H1 (cell line): Measurements from ENCODE around the gene HYLS1. TPM values are rescaled to one million over a fixed set of nuclear protein-coding genes. Genes with fewer than 3 reads are reported as not detected.

ENCODE experiments used
- ATF2 ChIP-seq: IDR thresholded peaks from 2 replicates; pipeline ENCODE4 v1.6.1; 2012; ENCODE audit warnings: low read length, inconsistent platforms
- CBX8 ChIP-seq: fragments of 300-800, 300-1000 bp; sonication (generic); IDR thresholded peaks from 2 replicates; pipeline ENCODE4 v1.7.1; 2016; ENCODE audit warnings: low read depth, low read length, borderline replicate concordance
- KDM5A ChIP-seq: fragments of 200-600 bp; IDR thresholded peaks from 2 replicates; pipeline ENCODE4 v1.7.1; 2012; ENCODE audit warnings: mild to moderate bottlenecking, low read length, inconsistent platforms, mixed read lengths
- NRF1 ChIP-seq: IDR thresholded peaks from 2 replicates; pipeline ENCODE4 v1.6.1; 2011; ENCODE audit warnings: mild to moderate bottlenecking, low read depth, low read length, improper control_type of control experiment
- PHF8 ChIP-seq: fragments of 200-600 bp; sonication (generic); conservative IDR thresholded peaks from 2 replicates; pipeline ENCODE4 v1.7.1; 2012; ENCODE audit warnings: low read depth, mild to moderate bottlenecking, inconsistent platforms, low read length, moderate library complexity
- POLR2A ChIP-seq, 2 experiments: IDR thresholded peaks; 1 replicate in 1 of 2; 2 replicates in 1 of 2; pipeline ENCODE4 v1.6.1; 2011; ENCODE audit warnings: low read depth in 2 of 2, low read length in 2 of 2, mild to moderate bottlenecking in 2 of 2; ENCODE audit errors: control extremely low read depth in 1 of 2
- SIN3A ChIP-seq, 2 experiments: IDR thresholded peaks in 1 of 2; conservative IDR thresholded peaks in 1 of 2; 2 replicates each; pipeline ENCODE4 v1.6.1; 2011 to 2012; ENCODE audit warnings: low read length in 2 of 2, improper control_type of control experiment in 1 of 2, low read depth in 1 of 2, mild to moderate bottlenecking in 1 of 2
- SP1 ChIP-seq: IDR thresholded peaks from 2 replicates; pipeline ENCODE4 v1.6.1; 2011; ENCODE audit warnings: low read depth, low read length
- TAF7 ChIP-seq: optimal IDR thresholded peaks from 2 replicates; pipeline ENCODE3; 2011; ENCODE audit warnings: low read depth, mild to moderate bottlenecking, inconsistent platforms, low read length, moderate library complexity, borderline replicate concordance
- polyA plus RNA-seq, 7 experiments: library from polyadenylated mRNA; depleted of rRNA in 3 of 7; stranded (reverse) in 5 of 7; unstranded in 2 of 7; fragments of >200 nt in 5 of 7; fragments of 200-250 nt in 2 of 7; gene quantifications; 1 replicate in 5 of 7; 2 replicates in 1 of 7; 4 replicates in 1 of 7; pipeline versions ENCODE4 v1.2.1 to v1.2.3, GENCODE V29; 2011 to 2013; ENCODE audit warnings: missing spikeins in 2 of 7, mixed read lengths in 2 of 7
- total RNA-seq: library from RNA; stranded (reverse); fragmentation: NEBNext Ultra II Directional; extraction: Animal tissue kit (Norgen Biotek cat#: 25700); gene quantifications from 2 replicates; pipeline ENCODE4 v1.2.1, GENCODE V29; 2021
- TF ChIP-seq, protein P1 (sequence below): IDR thresholded peaks from 2 replicates; pipeline ENCODE4 v1.6.1; 2012; ENCODE audit warnings: inconsistent platforms

Gene HYLS1
- total and polyA plus RNA-seq, 2 of the 8 experiments (the other 6 are each of a cell fraction or from before 2014, with no cell fraction given), result 5.1 to 11.6 TPM

GRCh38 chr11:125902927-125903710 lies 15.7 kb downstream of the HYLS1 start, which contains the start of gene PUS3 (continued):
- TF ChIP-seq ATF2, result no peak
- TF ChIP-seq NRF1, result peak; percentile 70
- TF ChIP-seq, protein P1, sequence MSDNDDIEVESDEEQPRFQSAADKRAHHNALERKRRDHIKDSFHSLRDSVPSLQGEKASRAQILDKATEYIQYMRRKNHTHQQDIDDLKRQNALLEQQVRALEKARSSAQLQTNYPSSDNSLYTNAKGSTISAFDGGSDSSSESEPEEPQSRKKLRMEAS, result no peak; the same call in 1 of the 2 replicates
- no peak for TF ChIP-seq CBX8
- no peak for TF ChIP-seq SP1
- peak; percentile 74 to 95 for TF ChIP-seq SIN3A (conservative IDR thresholded peaks at IDR 0.05 in 1 of 2, IDR thresholded peaks at IDR 0.05 in 1 of 2; ENCODE audit: low read depth in 1 of 2, low read length in 2 of 2)
- TF ChIP-seq KDM5A, result no peak; the same call in 1 of the 2 replicates
- TF ChIP-seq PHF8, result no peak; the same call in 1 of the 2 replicates
- no peak for TF ChIP-seq TAF7
- peak; percentile 40 to 49 for TF ChIP-seq POLR2A (IDR thresholded peaks at IDR 0.05; ENCODE audit: control extremely low read depth in 1 of 2, low read depth in 2 of 2, low read length in 2 of 2)
